ENCODE results near the gene CACNA1C.

CACNA1C gene

GRCh38 chr12:2359725-2360629 is 307.2 kb downstream of the CACNA1C start:
- no peak overlapping the region for H3K4me3 ChIP-seq (ENCODE audit: low read depth, low read length)
- no peak for TF ChIP-seq CTCF (IDR thresholded peaks at IDR 0.05; ENCODE audit: low read depth, low read length)
- TF ChIP-seq MYC (IDR thresholded peaks at IDR 0.05; ENCODE audit: low read depth, low read length) = no peak
- no peak for TF ChIP-seq POLR2A (IDR thresholded peaks at IDR 0.05; ENCODE audit: extremely low read depth, insufficient read length)
- no peak for TF ChIP-seq MAX (IDR thresholded peaks at IDR 0.05; ENCODE audit: low read depth, low read length)
- peak; percentile 83 for DNase-seq (ENCODE audit: low read depth)

GRCh38 chr12:2360630-2361170 is 307.9 kb downstream of the CACNA1C start:
- TF ChIP-seq MAX (IDR thresholded peaks at IDR 0.05; ENCODE audit: low read depth, low read length) (no peak), CTCF (IDR thresholded peaks at IDR 0.05; ENCODE audit: low read depth, low read length) (peak; percentile 14), MYC (IDR thresholded peaks at IDR 0.05; ENCODE audit: low read depth, low read length) (no peak), POLR2A (IDR thresholded peaks at IDR 0.05; ENCODE audit: extremely low read depth, insufficient read length) (no peak)
- DNase-seq (ENCODE audit: low read depth) = peak; percentile 30

GRCh38 chr12:2363836-2364609 is 311.2 kb downstream of the CACNA1C start:
- TF ChIP-seq CTCF (IDR thresholded peaks at IDR 0.05; ENCODE audit: low read depth, low read length) (no peak), MYC (IDR thresholded peaks at IDR 0.05; ENCODE audit: low read depth, low read length) (no peak), POLR2A (IDR thresholded peaks at IDR 0.05; ENCODE audit: extremely low read depth, insufficient read length) (no peak), MAX (IDR thresholded peaks at IDR 0.05; ENCODE audit: low read depth, low read length) (no peak)
- DNase-seq (ENCODE audit: low read depth) = no peak

More at GRCh38 chr12:2360630-2361170, 307.9 kb downstream of the CACNA1C start:
- no peak overlapping the region for H3K4me3 ChIP-seq (ENCODE audit: low read depth, low read length)

DNA sequence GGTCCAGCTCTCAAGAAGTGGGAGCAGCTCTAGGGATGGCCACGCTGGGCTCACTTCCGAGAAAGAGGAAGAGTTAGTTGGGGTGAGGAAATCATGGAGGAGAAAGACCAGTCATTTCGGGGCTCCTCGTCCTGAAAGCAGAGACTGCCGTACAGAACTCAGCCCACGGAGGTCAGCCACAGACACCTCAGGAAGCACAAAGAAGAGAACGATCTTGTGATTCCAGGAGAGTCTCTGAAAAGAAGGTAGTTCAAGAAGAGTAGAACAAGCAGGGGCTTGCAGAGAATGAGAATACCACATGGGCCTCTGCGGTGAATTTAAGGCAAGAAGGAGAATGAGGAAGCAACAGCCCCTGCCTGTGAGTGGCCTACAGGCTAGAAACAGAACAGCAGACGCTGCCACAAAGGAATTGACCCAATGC is 311.9 kb downstream of the CACNA1C start:
- H3K4me3 ChIP-seq (ENCODE audit: low read depth, low read length) = no peak overlapping the region
- DNase-seq (ENCODE audit: low read depth) = peak; percentile 76

More at GRCh38 chr12:2363836-2364609, 311.2 kb downstream of the CACNA1C start:
- H3K4me3 ChIP-seq (ENCODE audit: low read depth, low read length) = no peak overlapping the region

DNA sequence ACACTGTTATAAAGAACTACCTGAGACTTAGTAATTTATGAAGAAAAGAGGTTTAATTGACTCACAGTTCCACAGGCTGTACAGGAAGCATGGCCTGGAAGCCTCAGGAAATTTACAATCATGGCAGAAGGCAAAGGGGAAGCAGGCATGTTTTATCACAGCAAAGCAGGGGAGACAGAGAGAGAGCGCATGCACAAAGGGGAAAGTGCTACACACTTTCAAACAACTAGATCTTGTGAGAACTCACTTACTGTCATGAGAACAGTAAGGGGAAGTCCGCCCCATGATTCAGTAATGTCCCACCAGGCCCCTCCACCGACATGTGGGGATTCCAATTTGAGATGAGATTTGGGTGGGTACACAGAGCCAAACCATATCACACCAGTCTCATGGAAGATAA is 313.9 kb downstream of the CACNA1C start:
- TF ChIP-seq MYC (IDR thresholded peaks at IDR 0.05; ENCODE audit: low read depth, low read length) (no peak), CTCF (IDR thresholded peaks at IDR 0.05; ENCODE audit: low read depth, low read length) (no peak), MAX (IDR thresholded peaks at IDR 0.05; ENCODE audit: low read depth, low read length) (no peak), POLR2A (IDR thresholded peaks at IDR 0.05; ENCODE audit: extremely low read depth, insufficient read length) (no peak)
- no peak for DNase-seq (ENCODE audit: low read depth)
- H3K4me3 ChIP-seq (ENCODE audit: low read depth, low read length) = no peak overlapping the region

More for the DNA sequence above, 311.9 kb downstream of the CACNA1C start:
- TF ChIP-seq POLR2A (IDR thresholded peaks at IDR 0.05; ENCODE audit: extremely low read depth, insufficient read length) (no peak), CTCF (IDR thresholded peaks at IDR 0.05; ENCODE audit: low read depth, low read length) (peak; percentile 14), MYC (IDR thresholded peaks at IDR 0.05; ENCODE audit: low read depth, low read length) (peak; percentile 36; the same call in 1 of the 2 replicates)
